ENCODE results near the gene SYT1.
A peak's percentile ranks its signal among the peaks of the same experiment; 100 is the strongest.

Gene SYT1

GRCh38 chr12:79086541-79087296, 222.1 kb downstream of the SYT1 start:
- no peak for DNase-seq
- in situ Hi-C loops (cut with HindIII; ENCODE audit: low pct_ligation_motif_present, low pct_unique_long_range_greater_than_20kb, low sequenced_read_pairs) = no loop called here

- in situ Hi-C loops (cut with HindIII; ENCODE audit: low pct_ligation_motif_present, low pct_unique_long_range_greater_than_20kb, low sequenced_read_pairs) = no loop called here
- DNase-seq = no peak
Observed at GRCh38 chr12:79098530-79098929, 234.0 kb downstream of the SYT1 start.

GRCh38 chr12:79108962-79109361, 244.4 kb downstream of the SYT1 start:
- in situ Hi-C loops (cut with HindIII; ENCODE audit: low pct_ligation_motif_present, low pct_unique_long_range_greater_than_20kb, low sequenced_read_pairs) = no loop called here
- no peak for DNase-seq

DNA sequence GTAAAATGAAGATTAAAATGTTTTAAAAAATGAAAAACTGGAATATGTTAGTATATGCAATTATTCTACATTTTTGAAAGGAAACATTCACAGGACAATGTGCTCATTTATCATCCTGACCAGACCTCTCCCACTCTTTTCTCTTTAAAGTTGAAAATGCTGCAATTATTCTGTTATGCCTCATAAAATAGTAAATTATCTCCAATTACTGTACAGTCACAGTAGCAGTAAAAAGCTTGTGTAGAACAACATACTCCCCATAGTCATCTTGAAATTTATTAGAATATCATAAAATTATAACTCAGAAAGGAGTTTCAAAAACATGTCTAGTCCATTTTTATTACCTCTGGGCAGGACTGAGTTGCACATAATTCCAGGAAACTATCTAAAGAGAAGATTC, 250.3 kb downstream of the SYT1 start:
- in situ Hi-C loops (cut with HindIII; ENCODE audit: low pct_ligation_motif_present, low pct_unique_long_range_greater_than_20kb, low sequenced_read_pairs) = no loop called here
- DNase-seq = no peak

DNA sequence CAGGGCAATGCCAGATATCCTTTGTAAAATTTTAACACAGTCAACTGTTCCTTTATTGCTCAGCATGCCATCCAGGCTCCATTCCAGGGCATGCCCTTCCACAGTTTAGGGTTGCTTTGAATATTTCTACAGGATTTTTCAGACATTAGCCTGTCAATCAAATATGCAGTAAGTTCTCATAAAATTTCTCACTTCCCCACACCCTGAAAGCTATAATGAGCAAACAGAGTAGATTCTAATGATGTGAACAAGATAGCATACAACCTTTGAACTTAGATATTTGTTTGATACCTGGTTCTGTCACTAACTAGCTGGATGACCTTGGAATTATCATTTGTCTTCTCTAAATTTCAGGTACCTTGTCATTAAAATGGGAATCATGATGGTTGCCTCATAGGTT, 251.2 kb downstream of the SYT1 start:
- no peak for DNase-seq
- in situ Hi-C loops (cut with HindIII; ENCODE audit: low pct_ligation_motif_present, low pct_unique_long_range_greater_than_20kb, low sequenced_read_pairs) = no loop called here

DNA sequence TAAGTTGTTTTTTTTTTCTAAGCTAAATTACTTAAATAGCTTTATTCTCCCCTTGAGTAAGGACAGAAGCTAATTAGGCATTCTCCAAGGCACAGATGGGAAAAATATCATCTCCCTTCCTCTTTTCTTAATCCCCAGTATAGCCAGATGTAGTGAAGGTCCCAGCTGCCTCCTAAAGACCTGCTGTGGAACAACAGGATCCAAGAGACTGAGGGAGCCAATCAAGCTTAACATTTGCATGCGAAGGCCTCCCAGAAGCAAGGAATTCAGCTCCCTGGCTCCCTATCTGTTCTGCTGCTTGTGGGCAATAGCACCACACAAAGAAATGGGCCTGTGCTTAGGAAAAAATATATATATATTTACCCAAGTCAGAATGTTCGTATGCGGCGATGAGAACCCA, 255.2 kb downstream of the SYT1 start:
- DNase-seq = peak; percentile 10
- in situ Hi-C loops (cut with HindIII; ENCODE audit: low pct_ligation_motif_present, low pct_unique_long_range_greater_than_20kb, low sequenced_read_pairs) = no loop called here

GRCh38 chr12:79121486-79121885, 256.9 kb downstream of the SYT1 start:
- in situ Hi-C loops (cut with HindIII; ENCODE audit: low pct_ligation_motif_present, low pct_unique_long_range_greater_than_20kb, low sequenced_read_pairs) = no loop called here
- peak; percentile 24 for DNase-seq

DNA sequence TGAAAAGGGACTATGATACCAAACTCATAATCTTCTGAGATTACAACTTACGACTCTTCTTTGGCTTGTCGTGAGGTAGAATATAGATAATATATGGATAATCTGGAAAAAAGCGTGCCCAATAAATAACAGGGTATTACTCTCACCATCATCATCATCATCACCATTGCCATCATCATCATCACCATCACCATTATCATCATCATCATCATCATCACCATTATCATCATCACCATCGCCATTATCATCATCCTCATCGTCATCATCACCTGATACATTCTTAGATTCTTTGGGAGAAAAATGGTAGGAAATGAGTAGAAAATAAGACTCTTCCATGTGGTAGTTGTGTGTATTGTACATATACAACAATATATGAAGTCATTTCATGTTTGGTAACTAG, 259.8 kb downstream of the SYT1 start:
- DNase-seq = no peak
- in situ Hi-C loops (cut with HindIII; ENCODE audit: low pct_ligation_motif_present, low pct_unique_long_range_greater_than_20kb, low sequenced_read_pairs) = no loop called here

GRCh38 chr12:79125358-79125757, 260.8 kb downstream of the SYT1 start:
- in situ Hi-C loops (cut with HindIII; ENCODE audit: low pct_ligation_motif_present, low pct_unique_long_range_greater_than_20kb, low sequenced_read_pairs) = no loop called here
- DNase-seq = no peak

DNA sequence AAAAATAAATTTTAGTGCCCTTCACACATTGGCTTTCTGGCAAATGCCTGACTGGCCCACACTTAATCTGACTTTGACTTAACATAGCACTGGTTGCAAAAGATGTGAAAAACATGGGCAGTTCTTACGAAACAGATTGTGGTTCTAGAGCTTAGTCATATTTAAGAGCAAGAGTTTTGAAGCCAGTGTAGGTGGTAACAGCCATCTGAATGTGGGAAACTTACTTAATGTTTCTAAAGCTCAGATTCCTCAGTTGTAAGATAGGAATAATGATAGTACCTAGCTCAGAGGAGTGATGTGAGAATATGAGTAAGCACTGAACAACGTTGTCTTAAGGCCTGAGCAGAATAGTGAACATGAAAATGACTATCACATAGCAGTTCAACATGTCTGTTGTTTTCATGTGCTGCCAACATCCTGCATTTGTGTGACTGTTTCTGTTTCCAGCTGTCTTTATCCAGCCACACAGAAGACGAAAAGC, 262.7 kb downstream of the SYT1 start:
- in situ Hi-C loops (cut with HindIII; ENCODE audit: low pct_ligation_motif_present, low pct_unique_long_range_greater_than_20kb, low sequenced_read_pairs) = no loop called here
- DNase-seq = no peak

DNA sequence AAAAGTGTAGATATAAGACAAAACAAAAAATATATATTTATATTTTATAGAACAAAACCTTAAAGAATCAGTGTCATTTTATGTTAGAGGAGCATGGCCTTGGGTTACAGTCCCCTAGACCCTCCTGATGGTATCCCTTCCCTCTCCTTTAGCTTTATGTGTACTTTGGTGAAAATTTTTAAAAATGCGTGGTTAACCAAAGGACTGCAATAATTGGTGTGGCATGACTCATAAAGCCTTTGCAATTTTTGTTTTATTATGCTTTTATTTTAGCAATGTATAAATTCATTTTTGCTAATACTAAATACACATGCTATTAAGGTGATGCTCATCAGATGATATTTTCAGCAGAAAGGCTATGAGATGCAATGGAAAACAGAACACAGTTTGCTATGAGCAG, 264.4 kb downstream of the SYT1 start:
- in situ Hi-C loops (cut with HindIII; ENCODE audit: low pct_ligation_motif_present, low pct_unique_long_range_greater_than_20kb, low sequenced_read_pairs) = no loop called here
- no peak for DNase-seq

- DNase-seq = no peak
- in situ Hi-C loops (cut with HindIII; ENCODE audit: low pct_ligation_motif_present, low pct_unique_long_range_greater_than_20kb, low sequenced_read_pairs) = no loop called here
Observed at GRCh38 chr12:79138872-79139271, 274.3 kb downstream of the SYT1 start.

- DNase-seq = no peak
- in situ Hi-C loops (cut with HindIII; ENCODE audit: low pct_ligation_motif_present, low pct_unique_long_range_greater_than_20kb, low sequenced_read_pairs) = no loop called here
Observed at GRCh38 chr12:79140711-79141110, 276.1 kb downstream of the SYT1 start.

- no peak for DNase-seq
- in situ Hi-C loops (cut with HindIII; ENCODE audit: low pct_ligation_motif_present, low pct_unique_long_range_greater_than_20kb, low sequenced_read_pairs) = no loop called here
Observed at GRCh38 chr12:79141776-79142175, 277.2 kb downstream of the SYT1 start.

GRCh38 chr12:79143803-79144202, 279.2 kb downstream of the SYT1 start:
- in situ Hi-C loops (cut with HindIII; ENCODE audit: low pct_ligation_motif_present, low pct_unique_long_range_greater_than_20kb, low sequenced_read_pairs) = no loop called here
- no peak for DNase-seq

DNA sequence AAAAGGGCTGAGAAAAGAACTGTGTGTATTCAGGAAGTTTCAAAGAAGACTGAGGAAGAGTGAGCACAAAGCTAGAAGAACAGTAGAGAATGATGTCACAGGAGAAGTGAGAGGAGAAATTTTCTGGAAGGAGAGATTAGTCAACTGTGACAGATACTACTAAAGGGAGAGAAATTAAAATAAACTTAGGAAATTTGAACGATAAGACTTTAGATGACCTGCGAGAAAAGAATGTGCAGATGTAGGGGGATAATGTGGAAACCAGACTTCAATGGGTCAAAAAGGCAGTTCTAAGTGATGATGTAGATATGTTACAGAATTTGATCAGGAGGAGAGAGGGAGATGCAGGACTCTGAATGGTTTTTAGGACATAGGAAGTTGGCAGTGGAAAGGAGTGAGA, 287.4 kb downstream of the SYT1 start:
- in situ Hi-C loops (cut with HindIII; ENCODE audit: low pct_ligation_motif_present, low pct_unique_long_range_greater_than_20kb, low sequenced_read_pairs) = no loop called here
- DNase-seq = no peak

GRCh38 chr12:79155683-79156082, 291.1 kb downstream of the SYT1 start:
- DNase-seq = no peak
- in situ Hi-C loops (cut with HindIII; ENCODE audit: low pct_ligation_motif_present, low pct_unique_long_range_greater_than_20kb, low sequenced_read_pairs) = no loop called here

DNA sequence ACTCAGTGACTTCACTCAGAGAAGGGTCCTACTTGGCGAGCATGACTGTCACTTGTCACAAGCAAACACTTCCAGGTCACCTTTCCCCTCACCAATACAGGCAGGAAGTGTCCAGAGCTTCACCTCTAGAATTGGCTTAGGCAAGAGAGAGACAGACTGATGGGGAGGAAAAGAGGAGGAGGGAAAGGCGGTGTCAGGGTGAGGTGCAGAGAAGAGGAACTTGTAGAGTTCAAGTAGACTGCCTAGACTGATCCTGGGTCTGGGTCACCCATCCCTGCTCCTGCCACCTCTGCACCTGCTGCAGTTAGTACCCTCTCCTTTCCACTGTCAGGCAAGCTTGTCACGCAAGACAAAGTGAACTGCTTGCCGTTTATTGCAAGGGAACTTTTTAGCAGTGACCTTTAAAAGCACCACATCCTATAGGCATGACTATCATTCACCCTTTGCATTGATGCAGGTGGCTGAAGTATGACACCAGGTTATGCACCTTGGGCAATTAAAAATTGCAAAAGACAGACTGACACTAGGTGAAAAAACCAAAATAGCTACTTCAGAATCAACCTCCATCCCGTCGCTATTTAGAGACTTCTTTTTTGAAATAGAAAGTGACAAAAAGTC, 292.4 kb downstream of the SYT1 start:
- in situ Hi-C loops (cut with HindIII; ENCODE audit: low pct_ligation_motif_present, low pct_unique_long_range_greater_than_20kb, low sequenced_read_pairs) = no loop called here
- no peak for DNase-seq

GRCh38 chr12:79161249-79161934, 296.8 kb downstream of the SYT1 start:
- DNase-seq = no peak
- in situ Hi-C loops (cut with HindIII; ENCODE audit: low pct_ligation_motif_present, low pct_unique_long_range_greater_than_20kb, low sequenced_read_pairs) = no loop called here
